ENCODE results near the gene ST8SIA2.

Gene ST8SIA2

DNA sequence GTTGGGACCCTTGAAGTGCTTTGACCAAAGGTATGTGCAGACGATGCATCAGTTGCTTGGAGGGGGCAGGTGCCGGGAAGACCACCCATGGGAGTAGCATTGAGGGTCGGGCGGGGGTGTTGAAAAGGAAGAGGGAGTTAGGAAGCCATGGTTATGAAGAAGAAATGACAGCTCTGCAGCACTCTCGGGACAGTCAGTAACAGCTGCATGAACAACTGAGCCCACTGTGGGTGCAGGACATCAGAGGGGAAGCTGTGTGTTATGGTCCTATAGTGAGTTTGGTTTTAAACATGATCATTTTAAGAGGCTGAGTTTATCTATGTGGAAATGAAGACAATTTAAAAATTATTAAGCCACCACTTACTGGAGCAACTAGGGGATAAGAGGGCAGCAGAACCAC is 17.6 kb downstream of the ST8SIA2 start:
- POLR2A ChIA-PET: no interaction called here
- TF ChIP-seq, protein P1, sequence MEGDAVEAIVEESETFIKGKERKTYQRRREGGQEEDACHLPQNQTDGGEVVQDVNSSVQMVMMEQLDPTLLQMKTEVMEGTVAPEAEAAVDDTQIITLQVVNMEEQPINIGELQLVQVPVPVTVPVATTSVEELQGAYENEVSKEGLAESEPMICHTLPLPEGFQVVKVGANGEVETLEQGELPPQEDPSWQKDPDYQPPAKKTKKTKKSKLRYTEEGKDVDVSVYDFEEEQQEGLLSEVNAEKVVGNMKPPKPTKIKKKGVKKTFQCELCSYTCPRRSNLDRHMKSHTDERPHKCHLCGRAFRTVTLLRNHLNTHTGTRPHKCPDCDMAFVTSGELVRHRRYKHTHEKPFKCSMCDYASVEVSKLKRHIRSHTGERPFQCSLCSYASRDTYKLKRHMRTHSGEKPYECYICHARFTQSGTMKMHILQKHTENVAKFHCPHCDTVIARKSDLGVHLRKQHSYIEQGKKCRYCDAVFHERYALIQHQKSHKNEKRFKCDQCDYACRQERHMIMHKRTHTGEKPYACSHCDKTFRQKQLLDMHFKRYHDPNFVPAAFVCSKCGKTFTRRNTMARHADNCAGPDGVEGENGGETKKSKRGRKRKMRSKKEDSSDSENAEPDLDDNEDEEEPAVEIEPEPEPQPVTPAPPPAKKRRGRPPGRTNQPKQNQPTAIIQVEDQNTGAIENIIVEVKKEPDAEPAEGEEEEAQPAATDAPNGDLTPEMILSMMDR (IDR thresholded peaks at IDR 0.05; ENCODE audit: control extremely low read depth, extremely low read depth, low read depth, missing control alignments): no peak
- CTCF ChIA-PET: interaction anchor here (1.2 to 2.0 kb wide), 2 partner anchors 9 to 19 kb away, joined by 5 read pairs; no protein-coding TSS in a partner anchor
- DNase-seq (ENCODE audit: extremely low spot score): no peak

- TF ChIP-seq, protein P1 (IDR thresholded peaks at IDR 0.05; ENCODE audit: control extremely low read depth, extremely low read depth, low read depth, missing control alignments): no peak
- no peak for DNase-seq (ENCODE audit: extremely low spot score)
- POLR2A ChIA-PET: no interaction called here
- CTCF ChIA-PET: no interaction called here
Measured at GRCh38 chr15:92413510-92413909, 19.8 kb downstream of the ST8SIA2 start.

- TF ChIP-seq, protein P1 (IDR thresholded peaks at IDR 0.05; ENCODE audit: control extremely low read depth, extremely low read depth, low read depth, missing control alignments): no peak
- ChIA-PET POLR2A (no interaction called here), CTCF (no interaction called here)
- no peak for DNase-seq (ENCODE audit: extremely low spot score)
Measured at GRCh38 chr15:92415639-92416297, 22.1 kb downstream of the ST8SIA2 start.

- ChIA-PET POLR2A (no interaction called here), CTCF (no interaction called here)
- DNase-seq (ENCODE audit: extremely low spot score): no peak
- TF ChIP-seq, protein P1 (IDR thresholded peaks at IDR 0.05; ENCODE audit: control extremely low read depth, extremely low read depth, low read depth, missing control alignments): no peak
Measured at GRCh38 chr15:92416557-92416956, 22.9 kb downstream of the ST8SIA2 start.

DNA sequence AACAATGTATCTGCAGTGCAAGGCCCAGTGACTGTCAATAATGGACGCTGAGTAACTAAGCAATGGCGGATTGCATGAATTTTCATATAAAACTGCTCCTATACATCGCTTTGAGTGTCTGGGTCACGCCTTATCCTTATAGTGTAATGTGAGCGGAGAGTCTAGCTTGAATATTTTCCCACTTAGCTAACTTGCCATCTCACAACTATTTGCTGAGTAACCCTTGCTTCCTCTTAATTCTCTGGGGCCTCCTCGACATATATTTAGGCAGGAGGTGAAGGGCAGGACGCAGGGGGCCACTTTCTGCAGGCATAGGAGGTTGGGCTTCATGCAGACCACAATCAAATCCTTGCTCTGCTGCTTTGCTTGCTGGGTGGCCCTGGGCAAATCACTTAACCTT is 24.0 kb downstream of the ST8SIA2 start:
- TF ChIP-seq, protein P1 (IDR thresholded peaks at IDR 0.05; ENCODE audit: control extremely low read depth, extremely low read depth, low read depth, missing control alignments): no peak
- no peak for DNase-seq (ENCODE audit: extremely low spot score)
- CTCF ChIA-PET: no interaction called here
- POLR2A ChIA-PET: no interaction called here

GRCh38 chr15:92418864-92419263 is 25.2 kb downstream of the ST8SIA2 start:
- POLR2A ChIA-PET: no interaction called here
- TF ChIP-seq, protein P1 (IDR thresholded peaks at IDR 0.05; ENCODE audit: control extremely low read depth, extremely low read depth, low read depth, missing control alignments): no peak
- CTCF ChIA-PET: no interaction called here
- no peak for DNase-seq (ENCODE audit: extremely low spot score)
